8988T (cell line): ENCODE results near the gene AGFG1.
A peak's percentile ranks its signal among the peaks of the same experiment; 100 is the strongest.

Experiments used
- DNase-seq: peaks from one replicate; pipeline ENCODE4 v3.0.0; 2011

AGFG1 gene

GRCh38 chr2:227471924-227472264 is at the start of gene AGFG1:
AGFG1 (plus strand) TSS chr2:227472156; CDS start chr2:227472422, 266 bp downstream.
- peak; percentile 94 for DNase-seq

GRCh38 chr2:227423656-227424499 is 48.1 kb upstream of the AGFG1 start:
- no peak for DNase-seq

GRCh38 chr2:227428731-227429285 is 43.1 kb upstream of the AGFG1 start:
- DNase-seq: no peak

GRCh38 chr2:227430639-227431038 is 41.3 kb upstream of the AGFG1 start:
- no peak for DNase-seq

GRCh38 chr2:227433171-227433570 is 38.8 kb upstream of the AGFG1 start:
- no peak for DNase-seq

GRCh38 chr2:227436436-227437174 is 35.4 kb upstream of the AGFG1 start:
- no peak for DNase-seq

GRCh38 chr2:227439214-227439613 is 32.7 kb upstream of the AGFG1 start:
- DNase-seq: no peak

- no peak for DNase-seq
Observed at GRCh38 chr2:227442639-227443038, 29.3 kb upstream of the AGFG1 start.

- DNase-seq: no peak
Observed at GRCh38 chr2:227443889-227444568, 27.9 kb upstream of the AGFG1 start.

GRCh38 chr2:227447606-227448005 is 24.4 kb upstream of the AGFG1 start:
- DNase-seq: no peak

GRCh38 chr2:227450311-227450841 is 21.6 kb upstream of the AGFG1 start:
- DNase-seq: no peak

GRCh38 chr2:227450926-227451654 is 20.9 kb upstream of the AGFG1 start:
- no peak for DNase-seq

GRCh38 chr2:227451655-227451992 is 20.3 kb upstream of the AGFG1 start:
- DNase-seq: no peak

- no peak for DNase-seq
Observed at GRCh38 chr2:227453810-227454209, 18.1 kb upstream of the AGFG1 start.

- DNase-seq: no peak
Observed at GRCh38 chr2:227454323-227454860, 17.6 kb upstream of the AGFG1 start.

GRCh38 chr2:227455200-227455599 is 16.8 kb upstream of the AGFG1 start:
- DNase-seq: no peak

GRCh38 chr2:227456102-227456501 is 15.9 kb upstream of the AGFG1 start:
- no peak for DNase-seq

- DNase-seq: no peak
Observed at GRCh38 chr2:227456772-227457171, 15.2 kb upstream of the AGFG1 start.

GRCh38 chr2:227460070-227460485 is 11.9 kb upstream of the AGFG1 start:
- no peak for DNase-seq

GRCh38 chr2:227460833-227461232 is 11.1 kb upstream of the AGFG1 start:
- DNase-seq: no peak

- no peak for DNase-seq
Observed at GRCh38 chr2:227461811-227462461, 10.0 kb upstream of the AGFG1 start.
